Measurements from ENCODE around the gene C2orf66.

C2orf66 gene

DNA sequence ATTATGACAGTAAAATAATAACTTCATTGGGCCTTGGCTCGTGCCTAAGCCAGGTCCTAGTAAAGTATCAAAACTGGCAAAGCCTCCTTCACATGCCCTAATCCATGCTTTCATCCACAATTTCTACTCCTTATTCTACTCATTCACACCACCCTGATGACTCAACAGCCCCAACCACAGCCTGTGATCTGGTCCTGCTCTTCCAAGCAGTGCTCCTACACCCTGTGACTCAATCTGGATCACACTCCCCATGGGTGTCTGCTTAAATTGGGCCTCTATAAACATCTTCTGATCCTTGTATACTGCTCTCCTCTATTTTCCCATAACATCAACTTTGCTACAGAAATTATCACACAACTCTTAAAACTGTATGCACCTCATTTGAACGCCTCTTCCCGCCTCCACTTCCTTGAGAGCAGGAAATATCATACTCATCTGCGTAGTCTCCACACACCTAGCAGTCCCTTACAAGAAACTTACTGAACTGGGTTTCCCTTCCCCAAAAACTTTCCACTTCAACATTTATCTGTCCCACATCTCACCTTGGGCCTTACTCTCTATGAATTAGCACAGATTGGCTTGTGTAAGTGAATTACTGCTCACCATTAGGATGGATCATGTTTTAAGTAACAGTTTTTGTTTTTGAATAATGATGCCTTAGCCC, 25.6 kb downstream of the C2orf66 start:
- peak; percentile 79 for DNase-seq (ENCODE audit: low read depth)
- no peak overlapping the region for H3K4me3 ChIP-seq (ENCODE audit: low read length)
- TF ChIP-seq, protein P1, sequence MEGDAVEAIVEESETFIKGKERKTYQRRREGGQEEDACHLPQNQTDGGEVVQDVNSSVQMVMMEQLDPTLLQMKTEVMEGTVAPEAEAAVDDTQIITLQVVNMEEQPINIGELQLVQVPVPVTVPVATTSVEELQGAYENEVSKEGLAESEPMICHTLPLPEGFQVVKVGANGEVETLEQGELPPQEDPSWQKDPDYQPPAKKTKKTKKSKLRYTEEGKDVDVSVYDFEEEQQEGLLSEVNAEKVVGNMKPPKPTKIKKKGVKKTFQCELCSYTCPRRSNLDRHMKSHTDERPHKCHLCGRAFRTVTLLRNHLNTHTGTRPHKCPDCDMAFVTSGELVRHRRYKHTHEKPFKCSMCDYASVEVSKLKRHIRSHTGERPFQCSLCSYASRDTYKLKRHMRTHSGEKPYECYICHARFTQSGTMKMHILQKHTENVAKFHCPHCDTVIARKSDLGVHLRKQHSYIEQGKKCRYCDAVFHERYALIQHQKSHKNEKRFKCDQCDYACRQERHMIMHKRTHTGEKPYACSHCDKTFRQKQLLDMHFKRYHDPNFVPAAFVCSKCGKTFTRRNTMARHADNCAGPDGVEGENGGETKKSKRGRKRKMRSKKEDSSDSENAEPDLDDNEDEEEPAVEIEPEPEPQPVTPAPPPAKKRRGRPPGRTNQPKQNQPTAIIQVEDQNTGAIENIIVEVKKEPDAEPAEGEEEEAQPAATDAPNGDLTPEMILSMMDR (IDR thresholded peaks at IDR 0.05; ENCODE audit: insufficient read depth, low read depth, low read length, missing control alignments), result no peak

DNA sequence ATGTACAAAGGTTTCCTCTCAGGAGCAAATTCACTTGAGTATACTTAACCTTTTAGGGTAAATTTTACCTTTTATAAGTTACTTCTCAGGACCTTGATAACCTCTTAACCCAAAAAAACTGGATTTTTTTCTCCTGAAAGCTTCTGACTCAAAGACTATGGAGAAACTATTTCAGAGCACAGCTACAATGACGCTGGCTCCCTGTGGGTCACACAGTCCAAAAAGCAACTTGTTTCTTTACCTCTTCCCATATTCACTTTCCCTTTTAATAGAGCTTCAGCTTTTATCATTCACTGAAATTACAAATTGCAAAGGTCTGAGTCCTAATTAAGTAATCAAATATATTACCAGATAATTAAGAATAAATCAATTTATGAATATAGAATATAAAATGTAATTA, 42.1 kb downstream of the C2orf66 start:
- no peak for DNase-seq (ENCODE audit: low read depth)
- H3K4me3 ChIP-seq (ENCODE audit: low read length), result no peak overlapping the region
- TF ChIP-seq, protein P1 (IDR thresholded peaks at IDR 0.05; ENCODE audit: insufficient read depth, low read depth, low read length, missing control alignments), result no peak

GRCh38 chr2:196759378-196759706, 49.8 kb downstream of the C2orf66 start:
- H3K4me3 ChIP-seq (ENCODE audit: low read length), result no peak overlapping the region
- TF ChIP-seq, protein P1 (IDR thresholded peaks at IDR 0.05; ENCODE audit: insufficient read depth, low read depth, low read length, missing control alignments), result no peak
- no peak for DNase-seq (ENCODE audit: low read depth)

- DNase-seq (ENCODE audit: low read depth), result peak; percentile 18
- H3K4me3 ChIP-seq (ENCODE audit: low read length), result no peak overlapping the region
- TF ChIP-seq, protein P1 (IDR thresholded peaks at IDR 0.05; ENCODE audit: insufficient read depth, low read depth, low read length, missing control alignments), result peak; percentile 27
Measured at GRCh38 chr2:196758474-196759377, 50.4 kb downstream of the C2orf66 start.

All from epithelial cell of esophagus (primary cell).